ENCODE results near the gene FAM200C. TPM values are rescaled to one million over a fixed set of nuclear protein-coding genes. Genes with fewer than 3 reads are reported as not detected.

FAM200C gene
- total RNA-seq: 1.1 and 4.4 TPM in 2 replicates

DNA sequence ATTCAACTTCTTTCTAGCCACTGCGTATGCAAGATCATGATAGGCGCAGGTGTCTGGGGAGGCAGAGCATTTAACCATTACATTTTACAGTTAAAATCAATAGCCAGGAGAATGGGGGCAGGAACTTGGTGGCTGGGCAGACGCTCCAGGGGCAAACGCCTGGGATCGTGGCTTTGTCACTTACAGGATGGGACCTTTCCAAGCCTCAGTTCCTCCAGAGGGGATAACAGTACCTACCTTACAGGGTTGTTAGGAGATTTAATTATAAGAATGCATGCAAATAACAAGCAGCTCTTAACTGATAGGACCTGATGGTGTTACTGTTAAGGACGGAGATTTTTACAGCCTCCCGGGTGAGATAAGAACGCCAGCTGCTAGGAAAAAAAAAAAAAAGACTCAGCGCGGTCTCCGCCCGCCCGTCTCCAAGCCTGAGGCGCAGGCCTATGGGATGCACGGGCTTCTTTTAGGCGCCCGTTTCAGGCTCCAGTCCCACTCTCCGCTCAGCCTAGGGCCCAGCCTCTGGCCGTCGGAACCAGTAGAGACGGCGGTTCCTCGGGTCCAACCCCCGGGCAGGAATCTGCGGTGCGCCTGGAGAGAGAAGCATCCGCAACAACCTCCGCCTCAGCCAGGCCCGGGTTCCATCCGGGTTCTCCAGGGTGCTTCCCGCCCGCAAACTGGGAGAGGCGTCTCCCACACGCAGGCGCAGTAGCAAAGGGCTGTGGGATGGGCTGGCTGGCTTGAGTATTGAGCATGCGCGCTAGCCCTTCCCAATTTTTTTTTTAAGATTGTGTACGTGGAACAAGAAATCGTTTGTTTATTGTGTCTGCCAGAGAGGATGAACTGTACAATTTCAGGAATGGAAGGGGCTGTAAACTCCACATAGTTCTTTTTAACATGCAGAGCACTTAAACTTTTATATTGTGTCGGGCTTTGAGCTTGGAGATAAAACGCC, at the start of gene FAM200C:
FAM200C (minus strand) TSS at position 653 of the 952 bp plus-strand sequence. CDS start 4,564 bp downstream, outside the sequence.

DNA sequence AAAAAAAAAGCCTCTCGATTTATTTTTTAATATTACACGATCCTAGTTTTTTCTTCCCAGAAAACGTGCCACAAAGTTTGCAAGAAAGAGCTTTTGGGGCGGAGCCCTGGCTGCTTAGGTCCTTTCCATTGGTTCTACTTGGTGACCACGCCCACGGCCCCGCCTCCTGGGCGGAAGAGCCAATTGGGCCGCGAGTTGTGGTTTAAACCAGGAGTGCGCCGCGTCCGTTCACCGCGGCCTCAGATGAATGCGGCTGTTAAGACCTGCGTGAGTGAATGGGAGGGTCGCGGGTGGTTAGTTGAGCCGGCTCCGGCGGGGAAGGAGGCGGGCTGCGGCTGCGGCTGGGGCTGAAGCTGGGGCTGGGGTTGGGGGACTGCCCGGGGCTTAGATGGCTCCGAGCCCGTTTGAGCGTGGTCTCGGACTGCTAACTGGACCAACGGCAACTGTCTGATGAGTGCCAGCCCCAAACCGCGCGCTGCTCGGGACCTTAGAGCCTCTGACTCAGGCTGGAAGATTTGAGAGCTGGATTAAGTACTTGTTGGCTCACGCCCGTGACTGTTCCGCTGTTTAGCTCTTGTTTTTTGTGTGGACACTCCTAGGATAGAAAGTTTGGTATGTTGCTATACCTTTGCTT, 21.9 kb upstream of the FAM200C start, which contains the start of gene PTTG1:
PTTG1 (plus strand) TSS at position 231 of the 634 bp plus-strand sequence. CDS start 458 bp downstream, outside the sequence.

DNA sequence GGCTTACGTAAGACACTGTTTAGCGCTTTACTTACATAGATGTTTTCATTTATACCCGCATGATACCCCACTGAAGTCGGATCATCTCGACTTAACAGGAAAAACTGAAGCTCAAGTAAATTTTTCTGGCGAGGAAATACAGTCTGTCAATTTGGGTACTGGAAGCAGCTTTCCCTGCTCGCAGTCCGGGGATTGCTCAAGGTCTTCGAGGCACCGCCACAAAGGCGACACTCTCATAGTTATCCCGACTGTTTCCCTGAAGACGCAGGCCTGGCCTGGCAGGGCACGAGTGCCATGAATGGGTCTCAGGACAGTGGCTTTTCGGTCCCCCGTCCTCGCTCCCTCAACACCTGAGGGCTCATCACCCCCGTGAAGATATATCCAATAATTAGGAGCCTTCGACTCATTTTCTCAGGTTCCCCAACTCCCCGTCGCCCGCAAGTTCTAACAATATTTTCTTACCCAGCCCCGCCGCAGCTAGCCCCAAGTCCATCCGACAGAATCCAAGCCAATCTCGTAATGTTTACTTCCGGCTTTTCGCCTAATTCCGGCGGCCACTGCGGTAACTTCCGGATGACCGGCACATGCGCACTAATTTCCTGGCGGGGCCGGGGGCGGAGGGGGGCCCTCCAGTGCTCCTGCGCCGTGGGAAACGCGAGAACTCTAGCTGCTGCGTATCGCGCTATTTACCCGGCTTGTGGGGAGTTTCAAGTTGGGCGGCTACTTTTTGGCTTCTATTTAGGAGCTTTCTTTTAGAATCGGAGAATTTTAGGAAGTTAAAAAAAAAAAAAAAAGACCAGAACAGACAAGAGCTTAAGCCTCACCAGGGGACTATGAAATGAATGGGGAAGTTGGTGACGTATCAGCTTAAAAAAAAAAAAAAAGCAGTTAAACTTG, 19.0 kb upstream of the FAM200C start, which contains the start of gene SLU7:
SLU7 (minus strand) TSS at position 521 of the 897 bp plus-strand sequence. CDS start 3,787 bp downstream, outside the sequence.

DNA sequence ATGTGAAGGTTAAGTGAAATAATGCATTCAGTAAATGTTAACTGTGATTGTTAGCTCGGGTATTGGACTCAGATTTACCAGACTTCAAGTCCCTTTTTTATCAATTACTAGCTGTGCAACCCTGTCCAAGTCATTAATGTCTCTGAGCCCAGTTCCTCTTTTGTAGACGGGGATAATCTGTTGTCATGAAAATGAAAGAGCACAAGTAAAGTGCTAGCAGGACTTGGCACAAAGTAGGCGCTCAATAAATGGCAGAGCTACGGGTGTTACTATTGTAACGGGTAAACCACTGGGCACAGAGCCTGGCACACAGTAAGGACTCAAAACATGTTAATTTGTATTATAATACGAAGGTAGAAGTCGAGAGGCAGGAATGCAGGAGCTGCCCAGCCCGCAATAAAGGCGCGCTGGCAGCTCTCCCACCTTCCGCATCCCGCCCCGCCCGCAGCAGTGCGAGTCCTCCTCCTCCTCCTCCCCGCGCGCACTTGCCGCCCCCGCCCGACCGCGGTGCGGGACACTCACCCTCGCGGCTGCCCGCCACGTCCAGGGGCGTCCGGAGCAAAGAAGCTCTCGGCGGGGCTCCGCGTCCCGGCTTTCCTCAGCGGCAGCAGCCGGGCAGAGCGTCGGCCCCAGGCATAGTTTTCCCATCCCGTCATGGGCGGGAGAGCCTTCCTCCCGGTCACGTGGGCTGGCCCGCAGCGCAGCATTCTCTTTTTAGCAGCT, 29.7 kb downstream of the FAM200C start, which contains the start of gene C1QTNF2:
C1QTNF2 (minus strand) TSS at position 637 of the 723 bp plus-strand sequence. CDS start 15,615 bp downstream, outside the sequence.

Other genes starting within 250 kb of the FAM200C start
- not detected in 2 replicates for gene FABP6, start 170.5 kb downstream of the FAM200C start, total RNA-seq
- gene CCNJL, start 87.5 kb downstream of the FAM200C start, total RNA-seq: 0.16 and 0.90 TPM in 2 replicates
- 0.16 TPM in 1 of 2 replicates, not detected in the other for gene C1QTNF2, start 29.4 kb downstream of the FAM200C start, total RNA-seq
- gene SLU7, start 19.0 kb upstream of the FAM200C start, total RNA-seq: 30.0 and 36.6 TPM in 2 replicates
- 23.1 and 54.4 TPM in 2 replicates for gene PTTG1, start 21.8 kb upstream of the FAM200C start, total RNA-seq

All from cardiac atrium fibroblast (primary cell).